Activated CD8-positive, alpha-beta memory T cell treated with anti-CD3 and anti-CD28 coated beads, Interleukin-2, amount 10 ng/mL, durations not matched to agents 7 days and 5 days (primary cell): ENCODE measurements around the gene PPP5C. TPM values are rescaled to one million over a fixed set of nuclear protein-coding genes. Genes with fewer than 3 reads are reported as not detected.
A peak's percentile ranks its signal among the peaks of the same experiment; 100 is the strongest.

Source experiments
- ATAC-seq: fragments of 150-1000 bp; cut with Tn5 transposase; one replicate; pipeline ENCODE4 v1.10.0; 2021; ENCODE audit warnings: moderate library complexity
- CTCF ChIA-PET: fragments of 350-600 bp; sonication (Branson Sonifier 250); formaldehyde crosslinking; loops from one replicate; lab custom pipeline; 2021; ENCODE audit warnings: antibody characterized with exemption; lab: Charles Lee
- DNase-seq: peaks from one replicate; pipeline ENCODE4 v3.0.0-alpha.2; 2020
- H3K27ac Mint-ChIP-seq: one replicate; pipeline ENCODE4 v1.8.0; 2021; ENCODE audit warnings: mild to moderate bottlenecking, mixed read lengths
- H3K27me3 Mint-ChIP-seq: one replicate; pipeline ENCODE4 v1.8.0; 2021; ENCODE audit warnings: mixed read lengths
- H3K36me3 Mint-ChIP-seq: one replicate; pipeline ENCODE4 v1.8.0; 2021; ENCODE audit warnings: mild to moderate bottlenecking, mixed read lengths
- H3K4me1 Mint-ChIP-seq: one replicate; pipeline ENCODE4 v1.8.0; 2021; ENCODE audit warnings: mixed read lengths
- H3K4me3 Mint-ChIP-seq: one replicate; pipeline ENCODE4 v1.8.0; 2021; ENCODE audit warnings: mild to moderate bottlenecking, moderate library complexity, mixed read lengths
- H3K9me3 Mint-ChIP-seq: one replicate; pipeline ENCODE4 v1.8.0; 2022; ENCODE audit warnings: low read depth, mixed read lengths
- total RNA-seq, 2 experiments: library from RNA; stranded (reverse); gene quantifications; one replicate each; pipeline ENCODE4 v1.2.3, GENCODE V29; 2021

Gene PPP5C
- total RNA-seq, 2 experiments from 2014 or later: 99.2 to 110 TPM

- H3K9me3 Mint-ChIP-seq: no peaks in the 10 kb centered on the region
- no peak overlapping the region for H3K4me3 Mint-ChIP-seq
- CTCF ChIA-PET: interaction anchor here (0.7 to 3.3 kb wide), 2 partner anchors 10 to 36 kb away, joined by 3 to 20 read pairs; no protein-coding TSS in a partner anchor
- no peak for ATAC-seq
- no peaks in the 10 kb centered on the region for H3K27me3 Mint-ChIP-seq
- DNase-seq: no peak
- peaks cover 60% of the 10 kb centered on the region for H3K36me3 Mint-ChIP-seq
- H3K27ac Mint-ChIP-seq: peak overlapping the region; percentile 1
- no peaks in the 10 kb centered on the region for H3K4me1 Mint-ChIP-seq
These were observed 38.7 kb downstream of the PPP5C start for GRCh38 chr19:46385636-46386035.

- Mint-ChIP-seq H3K36me3 (peaks cover 55% of the 10 kb centered on the region), H3K9me3 (no peaks in the 10 kb centered on the region), H3K4me3 (no peak overlapping the region), H3K27me3 (no peaks in the 10 kb centered on the region), H3K4me1 (no peaks in the 10 kb centered on the region), H3K27ac (no peak overlapping the region)
- CTCF ChIA-PET: interaction anchor here (1.4 to 3.3 kb wide), 2 partner anchors 9 to 40 kb away, joined by 5 to 20 read pairs; partner anchors contain the start of gene PPP5C
- DNase-seq: no peak
- no peak for ATAC-seq
These were observed 39.3 kb downstream of the PPP5C start for GRCh38 chr19:46386151-46386550.

DNA sequence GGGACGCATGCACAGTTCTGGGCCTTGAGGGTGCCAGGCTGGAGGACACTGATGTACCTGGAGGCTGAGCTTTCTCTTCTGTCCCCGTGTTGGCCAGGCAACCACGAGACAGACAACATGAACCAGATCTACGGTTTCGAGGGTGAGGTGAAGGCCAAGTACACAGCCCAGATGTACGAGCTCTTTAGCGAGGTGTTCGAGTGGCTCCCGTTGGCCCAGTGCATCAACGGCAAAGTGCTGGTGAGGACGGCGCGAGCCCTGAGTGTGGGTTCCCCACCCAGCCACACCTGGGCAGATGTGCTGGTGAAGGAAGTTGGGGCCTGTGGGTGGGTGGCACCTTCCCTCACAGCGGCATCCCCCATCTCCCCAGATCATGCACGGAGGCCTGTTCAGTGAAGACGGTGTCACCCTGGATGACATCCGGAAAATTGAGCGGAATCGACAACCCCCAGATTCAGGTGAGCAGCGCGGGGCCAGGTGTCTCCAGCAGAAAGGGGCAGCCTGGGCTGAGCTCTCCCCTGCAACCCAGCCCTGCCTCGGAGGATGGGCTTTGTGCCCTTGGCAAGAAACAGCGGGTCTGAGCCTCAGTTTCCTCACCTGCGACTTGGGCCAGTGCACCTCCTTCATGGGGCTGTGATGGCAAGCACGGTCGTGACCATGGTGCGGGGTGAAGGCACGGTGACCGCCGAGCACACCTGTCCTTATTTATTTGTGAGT lies 40.3 kb downstream of the PPP5C start:
- DNase-seq (no peak), ATAC-seq (no peak)
- Mint-ChIP-seq H3K4me1 (no peaks in the 10 kb centered on the region), H3K4me3 (no peak overlapping the region), H3K27ac (no peak overlapping the region), H3K9me3 (no peaks in the 10 kb centered on the region), H3K27me3 (no peaks in the 10 kb centered on the region), H3K36me3 (peaks cover 51% of the 10 kb centered on the region)
- CTCF ChIA-PET: interaction anchor here (0.6 to 3.3 kb wide), 5 partner anchors 8 to 106 kb away, joined by 3 to 20 read pairs (median 4); partner anchors contain the start of gene PPP5C

DNA sequence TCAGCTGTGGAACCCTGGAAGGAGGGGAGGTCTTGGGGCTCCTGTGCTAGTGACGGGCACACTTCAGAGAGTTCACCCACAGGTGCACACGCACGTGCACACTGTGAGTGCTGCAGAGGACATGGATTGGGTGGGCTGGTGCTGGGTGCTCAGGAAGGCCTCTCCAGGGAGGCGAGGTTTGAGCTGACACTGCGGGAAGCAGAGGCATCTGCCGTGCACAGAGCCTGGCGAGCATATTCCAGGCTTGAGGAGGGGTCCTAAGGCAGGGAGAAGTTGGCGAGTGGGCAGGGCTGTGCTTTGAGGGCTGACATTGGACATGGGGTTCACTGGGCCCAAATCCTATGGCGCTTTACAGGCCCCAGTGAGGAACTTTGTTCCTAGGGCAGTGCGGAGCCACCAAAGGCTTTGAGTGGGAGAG lies 40.8 kb downstream of the PPP5C start:
- Mint-ChIP-seq H3K36me3 (peaks cover 46% of the 10 kb centered on the region), H3K27me3 (no peaks in the 10 kb centered on the region), H3K4me3 (no peak overlapping the region)

DNA sequence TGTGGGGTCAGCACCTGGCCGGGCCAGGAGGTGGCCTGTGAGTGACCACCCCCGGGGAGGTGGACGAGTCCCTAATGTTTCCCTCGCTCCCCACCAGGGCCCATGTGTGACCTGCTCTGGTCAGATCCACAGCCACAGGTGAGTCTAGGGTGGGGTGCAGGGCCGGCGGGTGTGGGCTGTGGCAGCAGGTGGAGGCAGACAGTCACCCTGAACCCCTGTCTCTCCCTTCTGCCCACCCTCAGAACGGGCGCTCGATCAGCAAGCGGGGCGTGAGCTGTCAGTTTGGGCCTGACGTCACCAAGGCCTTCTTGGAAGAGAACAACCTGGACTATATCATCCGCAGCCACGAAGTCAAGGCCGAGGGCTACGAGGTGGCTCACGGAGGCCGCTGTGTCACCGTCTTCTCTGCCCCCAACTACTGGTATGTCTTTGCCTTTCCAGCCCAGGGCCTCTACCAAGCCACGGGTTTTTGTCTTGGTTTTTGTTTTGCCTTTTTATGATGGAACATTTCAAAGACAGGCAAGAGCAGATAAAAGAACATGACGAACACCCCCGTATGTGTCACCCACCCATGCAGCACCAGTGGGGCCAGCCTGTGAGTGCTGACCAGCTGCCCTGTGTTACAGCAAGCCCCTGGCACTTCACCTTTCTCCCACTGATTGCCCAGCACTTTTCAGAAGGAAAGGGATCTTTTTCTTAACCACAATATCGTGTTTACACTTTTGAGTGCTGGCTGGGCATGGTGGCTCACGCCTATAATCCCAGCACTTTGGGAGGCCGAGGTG lies 41.6 kb downstream of the PPP5C start:
- Mint-ChIP-seq H3K4me3 (no peak overlapping the region), H3K27ac (no peak overlapping the region), H3K27me3 (no peaks in the 10 kb centered on the region), H3K36me3 (peaks cover 41% of the 10 kb centered on the region), H3K9me3 (no peaks in the 10 kb centered on the region), H3K4me1 (no peaks in the 10 kb centered on the region)
- CTCF ChIA-PET: interaction anchor here (1.0 kb wide), 1 partner anchor 41 kb away, joined by 4 read pairs; no protein-coding TSS in a partner anchor
- DNase-seq: no peak
- ATAC-seq: no peak

More for the DNA sequence above, 40.8 kb downstream of the PPP5C start:
- Mint-ChIP-seq H3K4me1 (no peaks in the 10 kb centered on the region), H3K27ac (no peak overlapping the region), H3K9me3 (no peaks in the 10 kb centered on the region)
- DNase-seq (no peak), ATAC-seq (no peak)
- CTCF ChIA-PET: interaction anchor here (0.6 to 0.9 kb wide), 3 partner anchors 18 to 107 kb away, joined by 3 to 4 read pairs (median 3); no protein-coding TSS in a partner anchor

DNA sequence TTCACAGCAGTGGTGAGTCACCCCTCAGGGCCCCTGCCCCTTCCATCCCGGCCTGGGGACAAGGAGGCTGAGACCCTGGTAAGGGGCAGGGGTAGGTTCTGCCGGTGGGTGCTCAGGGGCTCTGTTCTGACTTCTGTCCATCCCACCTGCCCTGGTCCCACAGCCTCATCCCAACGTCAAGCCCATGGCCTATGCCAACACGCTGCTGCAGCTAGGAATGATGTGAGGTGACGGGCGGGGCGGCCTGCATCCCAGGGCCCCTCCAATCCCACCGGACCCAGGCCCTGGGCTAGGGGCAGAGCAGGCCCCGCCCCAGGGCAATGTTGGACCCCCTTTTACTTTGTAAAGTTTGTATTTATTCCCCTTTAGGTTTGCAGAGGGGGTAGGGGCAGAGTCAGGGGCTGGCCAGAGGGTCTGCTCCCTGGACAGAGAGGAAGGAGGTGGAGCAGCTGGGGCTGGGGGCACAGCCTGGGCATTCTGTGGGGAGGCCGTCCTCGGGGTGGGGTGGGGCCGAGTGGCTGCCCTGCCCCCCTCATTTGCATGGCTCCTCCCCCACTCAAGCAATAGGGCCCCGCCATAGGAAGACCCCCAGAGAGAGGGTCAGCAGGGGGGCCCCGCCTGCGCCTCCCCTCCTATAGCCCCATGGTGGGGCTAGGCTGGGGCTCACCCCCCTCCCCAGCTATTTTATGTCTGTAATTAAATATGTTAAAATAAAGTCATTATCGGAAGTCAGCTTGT lies 43.4 kb downstream of the PPP5C start:
- ATAC-seq (peak; percentile 27), DNase-seq (no peak)
- Mint-ChIP-seq H3K27me3 (no peaks in the 10 kb centered on the region), H3K4me3 (no peak overlapping the region), H3K9me3 (no peaks in the 10 kb centered on the region), H3K27ac (no peak overlapping the region), H3K36me3 (peaks cover 34% of the 10 kb centered on the region), H3K4me1 (no peaks in the 10 kb centered on the region)
- CTCF ChIA-PET: no interaction called here

DNA sequence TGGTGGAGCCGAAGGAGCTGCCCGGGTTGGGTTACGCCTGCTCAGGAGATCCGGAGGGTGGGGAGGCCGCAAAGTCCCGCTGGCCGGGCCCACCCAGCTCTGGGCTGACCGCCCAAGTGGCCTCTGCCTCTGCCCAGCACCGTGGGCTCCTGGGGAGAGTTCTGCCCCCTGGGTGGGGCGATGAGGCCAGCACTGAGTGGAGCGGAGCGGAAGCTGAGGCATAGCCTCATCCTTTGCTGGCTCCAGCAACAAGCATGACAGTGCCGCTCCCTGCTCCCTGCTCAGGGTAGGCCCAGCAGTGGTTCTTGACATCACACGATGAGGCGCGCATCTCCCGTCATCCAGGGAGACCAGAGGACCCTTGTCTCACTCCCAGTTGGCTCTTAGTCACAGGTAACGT lies 44.0 kb downstream of the PPP5C start:
- Mint-ChIP-seq H3K36me3 (peaks cover 34% of the 10 kb centered on the region), H3K27me3 (no peaks in the 10 kb centered on the region), H3K4me3 (no peak overlapping the region), H3K27ac (no peak overlapping the region), H3K4me1 (peaks cover 3% of the 10 kb centered on the region), H3K9me3 (no peaks in the 10 kb centered on the region)
- no peak for ATAC-seq
- DNase-seq: no peak
- CTCF ChIA-PET: no interaction called here

DNA sequence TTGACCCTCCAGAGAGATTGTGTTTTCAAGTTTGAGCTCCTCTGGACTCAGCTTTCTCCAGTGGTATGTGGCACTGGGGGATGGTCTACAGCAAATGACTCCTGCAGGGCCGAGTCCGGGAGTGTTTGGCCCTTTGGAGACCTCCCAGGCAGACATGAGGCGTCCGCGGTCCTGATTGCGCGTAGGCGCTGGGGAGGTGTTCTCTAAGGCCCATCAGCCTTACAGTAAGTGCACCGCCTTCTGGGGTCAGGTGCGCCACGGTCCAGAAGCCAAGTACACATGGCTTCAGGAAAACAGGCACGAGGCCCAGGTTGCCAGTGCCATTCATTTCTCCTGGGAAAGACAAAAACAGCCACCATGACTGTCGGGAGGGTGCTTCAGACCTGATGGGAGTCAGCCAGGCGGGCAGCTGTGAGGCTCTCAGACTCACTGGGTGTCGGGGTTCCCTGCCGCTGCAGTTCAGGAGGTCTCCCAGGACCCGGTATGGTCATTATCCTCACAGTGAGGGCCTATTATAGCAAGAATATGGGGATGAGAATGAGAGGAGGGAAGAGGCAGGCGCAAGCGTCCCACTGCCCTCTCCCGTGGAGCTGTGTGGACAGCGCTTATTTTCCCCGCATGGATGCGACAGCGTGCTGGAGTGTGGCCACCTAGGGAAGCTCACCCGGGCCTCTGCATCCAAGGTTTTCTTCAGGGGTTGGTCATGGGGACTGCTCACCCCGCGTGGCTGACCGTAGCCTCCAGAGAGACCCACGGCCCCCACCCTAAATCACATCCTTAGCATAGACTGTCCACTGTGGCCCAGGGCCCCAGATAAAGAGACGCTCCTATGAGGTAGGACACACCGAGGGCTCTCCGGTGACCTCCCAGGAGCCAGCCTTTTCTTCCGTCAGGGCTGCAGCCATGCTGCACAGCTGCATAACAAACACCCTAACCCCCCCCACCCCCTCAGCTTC lies 44.7 kb downstream of the PPP5C start:
- no peak for ATAC-seq
- Mint-ChIP-seq H3K4me1 (peaks cover 3% of the 10 kb centered on the region), H3K27me3 (no peaks in the 10 kb centered on the region), H3K4me3 (no peak overlapping the region), H3K27ac (no peak overlapping the region), H3K9me3 (no peaks in the 10 kb centered on the region), H3K36me3 (peaks cover 32% of the 10 kb centered on the region)
- DNase-seq: no peak
- CTCF ChIA-PET: no interaction called here

DNA sequence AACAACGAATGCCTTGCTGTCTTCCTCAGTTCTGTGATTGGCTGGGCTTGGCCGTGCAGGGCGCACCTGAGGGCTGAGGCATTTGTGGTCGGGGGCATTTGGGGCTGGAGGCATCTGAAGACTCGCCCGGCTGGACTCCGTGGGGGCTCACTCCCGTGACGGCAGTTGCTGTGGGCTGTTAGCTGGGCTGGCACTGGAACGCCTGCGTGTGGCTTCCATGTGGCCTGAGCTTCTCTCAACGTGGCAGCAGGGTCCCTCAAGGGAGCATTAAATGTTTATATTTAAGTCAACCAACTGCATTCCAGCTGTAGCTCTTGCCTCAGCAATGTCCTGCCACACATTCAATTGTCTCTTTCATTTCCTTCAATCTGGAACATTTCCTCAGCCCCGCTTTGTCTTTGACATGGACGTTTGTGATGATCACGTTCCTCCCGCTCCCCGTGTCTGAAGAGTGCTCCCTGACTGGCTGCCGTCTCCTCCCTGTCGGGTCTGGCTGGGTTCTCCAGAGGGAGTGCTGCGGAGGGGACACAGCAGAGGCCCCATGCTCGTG lies 45.4 kb downstream of the PPP5C start:
- Mint-ChIP-seq H3K27ac (no peak overlapping the region), H3K4me1 (peaks cover 3% of the 10 kb centered on the region), H3K4me3 (no peak overlapping the region), H3K27me3 (peaks cover under 1% of the 10 kb centered on the region), H3K9me3 (no peaks in the 10 kb centered on the region), H3K36me3 (peaks cover 26% of the 10 kb centered on the region)
- CTCF ChIA-PET: no interaction called here
- no peak for DNase-seq
- no peak for ATAC-seq

DNA sequence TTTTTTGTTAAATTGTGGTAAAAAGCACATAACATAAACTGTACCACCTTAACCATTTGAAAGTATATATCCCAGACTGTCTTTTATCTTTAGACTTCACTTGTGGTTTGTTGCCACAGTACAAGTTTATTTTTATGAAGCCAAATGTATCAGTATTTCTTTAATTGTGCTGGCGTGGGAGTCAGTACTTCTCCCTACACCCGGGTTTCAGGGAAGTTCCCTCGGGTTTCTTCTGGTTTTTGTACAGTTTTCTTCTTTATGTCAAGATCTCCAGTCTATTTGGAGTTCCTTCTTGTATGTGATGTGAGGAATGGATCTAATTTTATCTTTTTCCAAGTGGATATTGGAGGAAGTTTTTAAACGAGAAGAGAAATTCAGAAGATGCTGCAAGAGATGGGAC lies 46.0 kb downstream of the PPP5C start:
- ATAC-seq (no peak), DNase-seq (no peak)
- CTCF ChIA-PET: no interaction called here
- no peak overlapping the region for H3K27ac Mint-ChIP-seq
- H3K9me3 Mint-ChIP-seq: no peaks in the 10 kb centered on the region
- peaks cover 21% of the 10 kb centered on the region for H3K36me3 Mint-ChIP-seq
- peaks cover 5% of the 10 kb centered on the region for H3K27me3 Mint-ChIP-seq
- no peak overlapping the region for H3K4me3 Mint-ChIP-seq
- peaks cover 3% of the 10 kb centered on the region for H3K4me1 Mint-ChIP-seq

DNA sequence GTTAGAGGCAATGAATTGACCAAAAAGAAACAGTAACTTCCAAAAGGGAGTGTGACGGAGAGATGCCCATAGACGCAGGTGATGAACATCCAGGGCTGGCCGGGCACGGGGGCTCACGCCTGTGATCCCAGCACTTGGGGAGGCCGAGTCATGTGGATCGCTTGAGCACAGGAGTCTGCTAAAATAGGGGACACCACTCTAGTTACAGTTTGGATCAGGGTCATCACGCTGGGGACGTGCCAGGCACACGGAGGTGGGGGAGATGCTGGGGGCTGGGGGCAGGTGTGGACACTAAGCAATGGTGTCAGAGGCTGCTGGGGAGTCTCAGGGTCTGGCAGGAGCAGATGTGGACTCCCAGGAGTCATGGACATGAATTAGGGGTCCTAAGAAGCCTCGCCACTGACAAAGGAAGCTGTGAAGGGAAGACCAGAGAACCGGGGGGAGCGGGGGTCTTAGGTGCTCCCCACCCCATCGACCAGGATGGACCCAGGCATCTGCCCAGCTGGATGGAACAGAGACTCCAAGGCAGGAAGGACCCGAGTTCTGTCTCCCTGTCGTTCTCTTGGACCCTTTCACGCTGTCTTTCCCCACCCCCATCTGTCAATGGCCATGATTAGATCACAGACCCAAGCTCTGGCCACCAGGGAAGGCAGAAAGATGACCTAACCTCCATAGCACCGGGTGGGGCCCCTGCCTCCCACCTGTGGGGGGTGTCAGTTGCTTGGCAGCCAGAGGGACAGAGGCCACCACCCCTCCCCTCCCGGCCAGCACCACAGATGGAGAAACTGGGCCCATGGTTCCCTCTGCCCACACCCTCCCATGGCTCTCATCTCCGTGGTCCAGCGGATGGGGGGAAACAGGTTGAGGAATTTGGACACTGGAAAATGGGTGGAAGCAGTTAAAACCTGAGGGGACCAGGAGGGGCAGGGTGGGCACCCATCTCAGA lies 46.8 kb downstream of the PPP5C start:
- DNase-seq (no peak), ATAC-seq (no peak)
- Mint-ChIP-seq H3K27me3 (peaks cover 7% of the 10 kb centered on the region), H3K4me3 (no peak overlapping the region), H3K4me1 (peaks cover 3% of the 10 kb centered on the region), H3K9me3 (no peaks in the 10 kb centered on the region), H3K36me3 (peaks cover 12% of the 10 kb centered on the region), H3K27ac (no peak overlapping the region)
- CTCF ChIA-PET: interaction anchor here (1.1 to 4.9 kb wide), 8 partner anchors 8 to 98 kb away, joined by 3 to 41 read pairs (median 14); partner anchors contain the start of gene PPP5C
